Smooth muscle cell of the brain vasculature (primary cell): ENCODE data around the gene ABRACL.
"Not testable (repeated sequence)": the region's sequence is repeated elsewhere in the genome, so short reads cannot be mapped to it uniquely, and the experiment has no call there.

Experiments used
- DNase-seq: peaks from one replicate; pipeline ENCODE4 v3.0.0-alpha.2; 2012; ENCODE audit warnings: low read depth, low spot score

The ABRACL gene

GRCh38 chr6:139028658-139029469 lies at the start of gene ABRACL:
ABRACL (plus strand) TSS chr6:139028745; CDS start chr6:139034161, 5,416 bp downstream.
- no peak for DNase-seq

GRCh38 chr6:138979365-138979764 lies 49.2 kb upstream of the ABRACL start:
- DNase-seq, result no peak

- DNase-seq, result no peak
These were observed 48.5 kb upstream of the ABRACL start for GRCh38 chr6:138979813-138980668.

- DNase-seq, result no peak
These were observed 47.1 kb upstream of the ABRACL start for GRCh38 chr6:138981416-138981815.

GRCh38 chr6:138986578-138986977 lies 42.0 kb upstream of the ABRACL start:
- no peak for DNase-seq

- no peak for DNase-seq
These were observed 41.4 kb upstream of the ABRACL start for GRCh38 chr6:138987080-138987642.

- peak; percentile 61 for DNase-seq
These were observed 40.7 kb upstream of the ABRACL start, which contains the start of gene REPS1 for GRCh38 chr6:138987643-138988468. REPS1 (minus strand) TSS chr6:138988253; CDS start chr6:138987682, 571 bp downstream.

- no peak for DNase-seq
These were observed 40.1 kb upstream of the ABRACL start for GRCh38 chr6:138988469-138988834.

GRCh38 chr6:138989098-138989983 lies 39.2 kb upstream of the ABRACL start:
- DNase-seq, result no peak

GRCh38 chr6:138991206-138991605 lies 37.3 kb upstream of the ABRACL start:
- DNase-seq, result no peak

- DNase-seq, result not testable (repeated sequence)
These were observed 35.6 kb upstream of the ABRACL start for GRCh38 chr6:138992965-138993364.

- not testable (repeated sequence) for DNase-seq
These were observed 35.1 kb upstream of the ABRACL start for GRCh38 chr6:138993410-138993809.

- no peak for DNase-seq
These were observed 32.0 kb upstream of the ABRACL start for GRCh38 chr6:138996524-138996923.

- no peak for DNase-seq
These were observed 31.4 kb upstream of the ABRACL start for GRCh38 chr6:138997136-138997535.

GRCh38 chr6:138999949-139000725 lies 28.4 kb upstream of the ABRACL start:
- no peak for DNase-seq

- DNase-seq, result no peak
These were observed 24.8 kb upstream of the ABRACL start for GRCh38 chr6:139003751-139004150.

- no peak for DNase-seq
These were observed 22.1 kb upstream of the ABRACL start for GRCh38 chr6:139006477-139006876.

- no peak for DNase-seq
These were observed 21.1 kb upstream of the ABRACL start for GRCh38 chr6:139007428-139007827.

GRCh38 chr6:139008117-139008516 lies 20.4 kb upstream of the ABRACL start:
- DNase-seq, result no peak

GRCh38 chr6:139010674-139011073 lies 17.9 kb upstream of the ABRACL start:
- no peak for DNase-seq
